Measurements from ENCODE around the gene AGBL4. TPM values are rescaled to one million over a fixed set of nuclear protein-coding genes. Genes with fewer than 3 reads are reported as not detected.

Gene AGBL4
- total and polyA plus RNA-seq, 2 of the 13 experiments (the other 11 are each of a cell fraction or from before 2014, with no cell fraction given) = not detected

DNA sequence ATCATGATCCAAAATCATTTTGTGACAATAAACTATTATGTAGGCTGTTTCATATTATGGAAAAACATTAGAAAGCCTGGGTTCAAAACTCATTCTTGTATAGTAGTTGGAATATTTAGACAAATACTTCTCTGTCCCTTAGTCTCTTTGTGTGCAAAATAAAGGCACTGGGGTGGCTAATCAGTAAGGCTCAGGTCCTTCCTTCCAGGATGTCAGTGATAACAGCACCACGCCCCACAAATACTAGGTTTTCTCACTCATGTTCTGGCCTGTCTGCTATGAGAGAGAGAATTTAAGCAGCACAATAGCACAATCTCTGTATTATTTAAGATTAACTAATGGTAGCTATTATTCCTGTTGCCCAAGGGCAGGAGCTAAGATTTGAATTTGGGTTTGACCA is 788.8 kb downstream of the AGBL4 start:
- H3K9ac ChIP-seq (ENCODE audit: insufficient read depth, low read depth, low read length) = no peak overlapping the region
- in situ Hi-C loops (cut with HindIII; ENCODE audit: extremely low pct_ligation_motif_present, low pct_unique_long_range_greater_than_20kb) = no loop called here
- CTCF ChIA-PET (ENCODE audit: low intra/inter-chr PET ratio, low total read pairs) = no interaction called here
- no peak for FAIRE-seq
- H3K4me3 ChIP-seq (replicated peaks in 1 of 3; ENCODE audit: insufficient read depth in 1 of 3, low read depth in 2 of 3, low read length in 3 of 3) = no peak overlapping the region
- H2AFZ ChIP-seq (ENCODE audit: low read length) = no peak overlapping the region
- H3K79me2 ChIP-seq (ENCODE audit: insufficient read depth, low read length) = no peaks in the 10 kb centered on the region
- no peaks in the 10 kb centered on the region for H4K20me1 ChIP-seq (ENCODE audit: insufficient read depth, low read length)
- POLR2A ChIA-PET = no interaction called here
- no peak for DNase-seq (ENCODE audit: low spot score)
- no peaks in the 10 kb centered on the region for H3K36me3 ChIP-seq (replicated peaks in 1 of 2; ENCODE audit: control insufficient read depth in 1 of 2, insufficient read depth in 2 of 2, low read length in 2 of 2)
- no peaks in the 10 kb centered on the region for H3K4me1 ChIP-seq (ENCODE audit: insufficient read depth, low read length)
- no TSS peak for BruUV-seq (replicated peaks)
- no peaks in the 10 kb centered on the region for H3K27me3 ChIP-seq (ENCODE audit: control insufficient read depth in 1 of 2, insufficient read depth in 2 of 2, low read length in 2 of 2)
- intact Hi-C loops (cut with micrococcal nuclease; ENCODE audit: unreplicated experiment) = no loop called here
- WGBS (ENCODE audit: low lambda C conversion rate) = 0% methylated on average over 1 of the region's 1 CpG
- no peak overlapping the region for H3K4me2 ChIP-seq (ENCODE audit: low read depth, low read length)
- peaks cover 72% of the 10 kb centered on the region for H3K9me3 ChIP-seq (ENCODE audit: low read length)
- TF ChIP-seq SNAI1 (CRISPR knock-in tag; IDR thresholded peaks at IDR 0.05; ENCODE audit: borderline replicate concordance) (no peak), ZXDC (CRISPR knock-in tag; IDR thresholded peaks at IDR 0.05) (no peak), NFE2L1 (CRISPR knock-in tag; IDR thresholded peaks at IDR 0.05; ENCODE audit: borderline replicate concordance) (no peak), ZNF101 (CRISPR knock-in tag; IDR thresholded peaks at IDR 0.05; ENCODE audit: borderline replicate concordance, low read depth) (no peak), CHCHD3 (CRISPR knock-in tag; IDR thresholded peaks at IDR 0.05) (no peak), PHF21A (CRISPR knock-in tag; IDR thresholded peaks at IDR 0.05) (no peak), ZBTB43 (CRISPR knock-in tag; conservative IDR thresholded peaks at IDR 0.05) (no peak), CBX1 (IDR thresholded peaks at IDR 0.05; ENCODE audit: low read depth) (no peak), CBX2 (IDR thresholded peaks at IDR 0.05; ENCODE audit: low read depth, low read length) (no peak), CBX2 (CRISPR knock-in tag; IDR thresholded peaks at IDR 0.05; ENCODE audit: low read depth) (no peak), ZNF180 (CRISPR knock-in tag; IDR thresholded peaks at IDR 0.05; ENCODE audit: borderline replicate concordance, low read depth) (no peak)
- TF ChIP-seq, protein P1, sequence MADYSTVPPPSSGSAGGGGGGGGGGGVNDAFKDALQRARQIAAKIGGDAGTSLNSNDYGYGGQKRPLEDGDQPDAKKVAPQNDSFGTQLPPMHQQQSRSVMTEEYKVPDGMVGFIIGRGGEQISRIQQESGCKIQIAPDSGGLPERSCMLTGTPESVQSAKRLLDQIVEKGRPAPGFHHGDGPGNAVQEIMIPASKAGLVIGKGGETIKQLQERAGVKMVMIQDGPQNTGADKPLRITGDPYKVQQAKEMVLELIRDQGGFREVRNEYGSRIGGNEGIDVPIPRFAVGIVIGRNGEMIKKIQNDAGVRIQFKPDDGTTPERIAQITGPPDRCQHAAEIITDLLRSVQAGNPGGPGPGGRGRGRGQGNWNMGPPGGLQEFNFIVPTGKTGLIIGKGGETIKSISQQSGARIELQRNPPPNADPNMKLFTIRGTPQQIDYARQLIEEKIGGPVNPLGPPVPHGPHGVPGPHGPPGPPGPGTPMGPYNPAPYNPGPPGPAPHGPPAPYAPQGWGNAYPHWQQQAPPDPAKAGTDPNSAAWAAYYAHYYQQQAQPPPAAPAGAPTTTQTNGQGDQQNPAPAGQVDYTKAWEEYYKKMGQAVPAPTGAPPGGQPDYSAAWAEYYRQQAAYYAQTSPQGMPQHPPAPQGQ (CRISPR knock-in tag; IDR thresholded peaks at IDR 0.05; ENCODE audit: borderline replicate concordance) = no peak
- H3K27ac ChIP-seq (ENCODE audit: extremely low read length, insufficient read depth, low read length) = no peak overlapping the region
- no peak for ATAC-seq
